Inferior parietal cortex (tissue), 1 donor: ENCODE measurements around the gene TIMM50.
"Not testable (repeated sequence)": the region's sequence is repeated elsewhere in the genome, so short reads cannot be mapped to it uniquely, and the experiment has no call there.

Experiments
- DNase-seq: peaks from one replicate; pipeline ENCODE4 v3.0.0-alpha.2; 2016; ENCODE audit errors: extremely low spot score

Gene TIMM50

GRCh38 chr19:39469567-39469966 lies 11.1 kb upstream of the TIMM50 start:
- DNase-seq, result no peak

- DNase-seq, result no peak
These were observed 9.8 kb upstream of the TIMM50 start for GRCh38 chr19:39470724-39471339.

DNA sequence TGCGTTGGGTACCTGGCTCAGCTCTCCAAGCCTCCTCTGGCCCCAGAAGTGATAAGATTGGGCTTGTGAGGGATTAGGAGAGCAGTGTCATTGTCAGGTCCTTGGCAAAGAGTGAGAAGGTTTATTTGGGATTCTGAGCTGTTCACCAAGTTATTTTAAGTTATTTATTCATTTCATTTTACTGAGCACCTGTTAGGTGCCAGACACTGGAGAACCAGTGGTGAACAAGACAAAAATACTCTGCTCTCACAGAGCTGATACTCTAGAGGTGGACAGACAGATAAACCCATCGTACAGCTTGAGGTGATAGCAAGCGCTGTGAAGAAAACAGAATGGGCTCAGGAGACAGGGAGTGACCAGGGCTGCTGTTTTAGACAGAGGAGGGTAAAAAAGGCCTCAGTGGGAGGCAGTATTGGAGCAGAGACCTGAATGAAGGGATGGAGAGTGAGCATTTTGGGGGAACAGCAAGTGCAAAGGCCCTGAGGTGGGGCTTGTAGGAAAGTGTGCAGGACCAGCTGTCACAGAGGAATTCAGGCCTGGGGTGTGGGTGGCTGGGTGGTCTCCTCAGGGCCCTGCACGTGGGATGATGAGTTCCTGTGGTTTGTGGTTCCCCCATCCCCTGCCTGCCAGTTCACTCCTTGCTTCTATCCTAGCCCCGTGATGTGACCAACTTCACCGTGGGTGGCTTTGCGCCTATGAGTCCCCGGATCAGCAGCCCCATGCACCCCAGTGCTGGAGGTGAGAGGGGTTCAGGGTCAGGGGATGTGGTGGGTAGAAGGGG lies 8.7 kb upstream of the TIMM50 start:
- DNase-seq, result no peak

DNA sequence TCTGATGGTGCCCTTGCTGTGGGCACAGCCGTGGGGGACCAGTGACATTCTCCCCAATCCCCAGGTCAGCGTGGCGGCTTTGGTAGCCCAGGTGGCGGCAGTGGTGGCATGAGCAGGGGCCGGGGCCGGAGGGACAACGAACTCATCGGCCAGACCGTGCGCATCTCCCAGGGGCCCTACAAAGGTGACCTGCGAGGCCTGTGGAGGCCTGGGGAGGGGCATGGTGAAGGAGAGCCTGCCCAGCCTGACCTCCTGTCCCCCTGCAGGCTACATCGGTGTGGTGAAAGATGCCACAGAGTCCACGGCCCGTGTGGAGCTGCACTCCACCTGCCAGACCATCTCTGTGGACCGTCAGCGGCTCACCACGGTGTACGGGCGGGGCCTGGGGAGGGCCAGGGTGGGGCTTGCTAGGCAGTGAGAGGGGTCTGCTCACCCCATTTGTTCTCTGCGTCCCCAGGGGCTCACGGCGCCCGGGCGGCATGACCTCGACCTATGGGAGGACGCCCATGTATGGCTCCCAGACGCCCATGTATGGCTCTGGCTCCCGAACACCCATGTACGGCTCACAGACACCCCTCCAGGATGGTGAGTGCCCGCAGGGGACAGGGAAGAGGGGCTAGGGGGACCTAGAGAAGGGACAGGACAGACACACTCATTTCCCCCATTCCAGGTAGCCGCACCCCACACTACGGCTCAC lies 7.7 kb upstream of the TIMM50 start:
- no peak for DNase-seq

- DNase-seq, result no peak
These were observed 7.1 kb upstream of the TIMM50 start for GRCh38 chr19:39473443-39473960.

GRCh38 chr19:39474139-39474620 lies 6.5 kb upstream of the TIMM50 start:
- DNase-seq, result peak; percentile 3

- no peak for DNase-seq
These were observed 4.9 kb upstream of the TIMM50 start for GRCh38 chr19:39475748-39476147.

GRCh38 chr19:39479319-39479801 lies 1.3 kb upstream of the TIMM50 start:
- DNase-seq, result not testable (repeated sequence)

GRCh38 chr19:39479916-39480315 lies 722 bp upstream of the TIMM50 start:
- no peak for DNase-seq

DNA sequence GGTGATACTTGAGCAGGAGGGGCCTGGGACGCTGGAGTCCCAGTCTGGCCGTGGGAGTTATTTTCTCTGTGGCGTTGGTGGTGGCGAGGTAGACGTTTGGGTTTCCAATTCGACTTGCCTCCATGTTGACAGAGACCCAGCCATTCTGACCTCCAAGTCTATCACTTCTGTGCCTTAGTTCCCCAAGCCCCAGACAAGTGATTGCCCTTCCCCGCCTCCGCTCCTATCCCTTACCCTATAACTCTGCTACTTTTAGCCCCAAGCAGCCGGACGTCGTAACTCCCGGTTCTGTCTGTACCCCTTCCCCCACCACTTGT lies 549 bp downstream of the TIMM50 start:
- DNase-seq, result no peak

GRCh38 chr19:39481676-39482075 lies 1.0 kb downstream of the TIMM50 start:
- no peak for DNase-seq

- no peak for DNase-seq
These were observed 2.5 kb downstream of the TIMM50 start for GRCh38 chr19:39483141-39483540.

DNA sequence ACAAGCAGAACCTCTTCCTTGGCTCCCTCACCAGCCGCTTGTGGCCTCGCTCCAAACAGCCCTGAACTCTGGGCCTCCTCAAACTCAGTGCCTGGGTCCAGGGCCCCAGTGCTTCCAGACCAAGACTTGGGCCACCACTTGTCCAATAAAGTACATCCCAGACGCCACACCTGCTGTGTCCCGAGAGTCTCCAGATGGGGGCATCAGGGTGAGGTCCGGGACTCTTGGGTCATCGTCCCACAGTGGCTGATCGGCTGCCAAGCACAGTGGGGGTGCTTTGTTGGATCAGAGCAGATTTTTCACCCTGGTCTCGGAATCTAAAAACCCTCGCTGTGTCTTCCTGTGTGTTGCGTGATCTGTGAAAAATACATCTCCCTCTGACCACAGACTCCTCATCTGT lies 9.1 kb downstream of the TIMM50 start:
- no peak for DNase-seq

- DNase-seq, result no peak
These were observed 11.6 kb downstream of the TIMM50 start for GRCh38 chr19:39492225-39492624.

- DNase-seq, result no peak
These were observed 12.2 kb downstream of the TIMM50 start for GRCh38 chr19:39492788-39493187.

DNA sequence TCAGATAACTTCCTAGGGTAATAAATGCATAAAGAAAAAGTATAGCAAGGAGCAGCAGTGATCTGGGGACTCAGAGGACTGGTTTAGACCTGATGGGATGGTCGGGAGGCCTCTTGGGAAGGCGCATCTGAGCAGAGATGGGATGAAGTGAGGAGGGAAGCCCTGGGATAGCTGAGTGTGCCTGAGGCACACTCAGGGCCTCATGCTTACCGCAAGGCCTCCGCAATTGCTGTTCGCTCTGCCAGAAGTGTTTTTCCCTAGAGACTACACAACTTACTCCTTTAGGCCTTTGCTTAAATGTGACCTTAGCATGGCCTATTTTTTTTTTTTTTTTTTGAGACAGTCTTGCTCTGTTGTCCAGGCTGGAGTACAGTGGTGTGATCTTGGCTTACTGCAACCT lies 14.0 kb downstream of the TIMM50 start:
- DNase-seq, result no peak

DNA sequence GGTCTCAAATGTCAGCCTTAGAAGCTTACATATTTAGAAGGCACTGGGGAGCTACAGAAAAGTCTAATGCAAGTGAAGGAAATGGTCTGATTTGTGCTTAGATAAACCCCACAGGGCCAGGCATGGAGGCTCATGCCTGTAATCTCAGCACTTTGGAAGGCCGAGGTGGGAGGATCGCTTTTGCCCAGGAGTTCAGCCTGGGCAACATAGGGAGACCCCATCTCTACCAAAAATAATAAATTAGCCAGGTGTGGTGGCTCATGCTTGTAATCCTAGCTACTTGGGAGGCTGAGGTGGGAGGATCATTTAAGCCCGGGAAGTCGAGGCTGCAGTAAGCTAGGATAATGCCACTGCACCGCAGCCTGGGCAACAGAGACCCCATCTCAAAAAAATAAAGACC lies 15.4 kb downstream of the TIMM50 start:
- no peak for DNase-seq

DNA sequence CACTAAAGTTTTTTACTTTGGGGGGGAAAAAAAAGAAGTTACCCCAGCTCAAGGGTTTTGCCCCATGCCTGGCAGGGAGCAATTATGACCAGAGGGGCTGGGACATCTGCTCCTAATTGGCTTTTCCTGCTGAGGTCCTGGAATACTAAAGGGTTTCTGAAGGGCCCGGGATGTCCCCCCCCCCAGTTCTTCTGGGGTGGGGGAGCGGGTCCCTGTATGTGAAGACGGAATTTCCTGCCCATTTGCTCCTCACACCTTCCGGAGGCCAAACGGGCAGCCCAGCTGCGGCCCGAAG lies 17.0 kb downstream of the TIMM50 start:
- no peak for DNase-seq

- peak; percentile 27 for DNase-seq
These were observed 17.6 kb downstream of the TIMM50 start for GRCh38 chr19:39497996-39498797.

- DNase-seq, result no peak
These were observed 18.4 kb downstream of the TIMM50 start, which contains the start of gene DLL3 for GRCh38 chr19:39498798-39499642. Gene DLL3, plus strand, starts transcription at chr19:39498947. Its CDS starts 28 bp downstream, at chr19:39498975.

- DNase-seq, result no peak
These were observed 19.3 kb downstream of the TIMM50 start for GRCh38 chr19:39499932-39500331.
